HG02571 (cell line): Measurements from ENCODE around the gene SLC35D3.
"Not testable (repeated sequence)": the region's sequence is repeated elsewhere in the genome, so short reads cannot be mapped to it uniquely, and the experiment has no call there.

Source experiments
- ATAC-seq: cut with Tn5 transposase; IDR thresholded peaks from one replicate; pipeline ENCODE4 v1.9.1; 2021; ENCODE audit warnings: mild to moderate bottlenecking, moderate library complexity; ENCODE audit not compliant: unreplicated experiment

Gene SLC35D3

GRCh38 chr6:136921936-136922684, at the start of gene SLC35D3:
TSS of gene SLC35D3 (plus strand) at chr6:136922301. CDS start at chr6:136922429, 128 bp downstream.
- ATAC-seq: no peak

GRCh38 chr6:136873748-136874147, 48.4 kb upstream of the SLC35D3 start:
- no peak for ATAC-seq

- ATAC-seq: not testable (repeated sequence)
Measured at GRCh38 chr6:136876469-136876868, 45.6 kb upstream of the SLC35D3 start.

- no peak for ATAC-seq
Measured at GRCh38 chr6:136880748-136881460, 41.2 kb upstream of the SLC35D3 start.

GRCh38 chr6:136886091-136886490, 36.0 kb upstream of the SLC35D3 start:
- no peak for ATAC-seq

GRCh38 chr6:136887953-136888352, 34.1 kb upstream of the SLC35D3 start:
- ATAC-seq: no peak

- ATAC-seq: no peak
Measured at GRCh38 chr6:136889271-136890193, 32.6 kb upstream of the SLC35D3 start.

- no peak for ATAC-seq
Measured at GRCh38 chr6:136890194-136890839, 31.8 kb upstream of the SLC35D3 start.

GRCh38 chr6:136890986-136891385, 31.1 kb upstream of the SLC35D3 start:
- ATAC-seq: no peak

GRCh38 chr6:136893187-136893586, 28.9 kb upstream of the SLC35D3 start:
- no peak for ATAC-seq

- no peak for ATAC-seq
Measured at GRCh38 chr6:136895901-136896300, 26.2 kb upstream of the SLC35D3 start.

- no peak for ATAC-seq
Measured at GRCh38 chr6:136897071-136897470, 25.0 kb upstream of the SLC35D3 start.

GRCh38 chr6:136901212-136901784, 20.8 kb upstream of the SLC35D3 start:
- ATAC-seq: no peak

- ATAC-seq: not testable (repeated sequence)
Measured at GRCh38 chr6:136904477-136904876, 17.6 kb upstream of the SLC35D3 start.

GRCh38 chr6:136914947-136915346, 7.2 kb upstream of the SLC35D3 start:
- ATAC-seq: no peak

- ATAC-seq: no peak
Measured at GRCh38 chr6:136918706-136919105, 3.4 kb upstream of the SLC35D3 start.

- ATAC-seq: no peak
Measured at GRCh38 chr6:136920216-136920615, 1.9 kb upstream of the SLC35D3 start.

- no peak for ATAC-seq
Measured at GRCh38 chr6:136920671-136921380, 1.3 kb upstream of the SLC35D3 start.

- ATAC-seq: no peak
Measured at GRCh38 chr6:136921381-136921935, 643 bp upstream of the SLC35D3 start.

GRCh38 chr6:136922685-136923006, 545 bp downstream of the SLC35D3 start:
- no peak for ATAC-seq
